ENCODE results near the gene YWHAH. TPM values are rescaled to one million over a fixed set of nuclear protein-coding genes. Genes with fewer than 3 reads are reported as not detected.
"Not testable (repeated sequence)": the region's sequence is repeated elsewhere in the genome, so short reads cannot be mapped to it uniquely, and the experiment has no call there.

YWHAH gene
- total RNA-seq, 2 experiments from 2014 or later = 24.4 to 26.1 TPM

GRCh38 chr22:31980628-31981027 lies 36.3 kb downstream of the YWHAH start:
- Mint-ChIP-seq H3K27ac (no peak overlapping the region), H3K4me3 (no peak overlapping the region), H3K36me3 (ENCODE audit: low read depth) (no peaks in the 10 kb centered on the region), H3K9me3 (no peaks in the 10 kb centered on the region), H3K27me3 (no peaks in the 10 kb centered on the region), H3K4me1 (ENCODE audit: low read depth) (no peaks in the 10 kb centered on the region)
- intact Hi-C loops (cut with DNase I, micrococcal nuclease) = loop anchor here in 1 of 2 experiments (10.0 kb wide), 1 partner anchor 814 kb away; no protein-coding TSS in a partner anchor
- CTCF ChIA-PET = interaction anchor here (1.2 kb wide), 1 partner anchor 10 kb away, joined by 6 read pairs; no protein-coding TSS in a partner anchor
- Histone ChIP-seq H3K36me3 (ENCODE audit: insufficient read depth, low read length) (no peaks in the 10 kb centered on the region), H3K27ac (ENCODE audit: low read depth in 1 of 2, low read length in 2 of 2) (no peak overlapping the region), H3K27me3 (ENCODE audit: control insufficient read depth in 1 of 2, insufficient read depth in 2 of 2, low read length in 2 of 2) (no peaks in the 10 kb centered on the region), H3K9me3 (ENCODE audit: control insufficient read depth in 1 of 2, insufficient read depth in 1 of 2, low read length in 2 of 2) (no peaks in the 10 kb centered on the region), H3K4me1 (ENCODE audit: insufficient read depth, low read length) (no peaks in the 10 kb centered on the region), H3K4me3 (ENCODE audit: low read length) (no peak overlapping the region)
- POLR2A ChIA-PET = interaction anchor here (0.7 kb wide), 1 partner anchor 216 kb away, joined by 3 read pairs; no protein-coding TSS in a partner anchor
- no peak for DNase-seq
- TF ChIP-seq, protein P1, sequence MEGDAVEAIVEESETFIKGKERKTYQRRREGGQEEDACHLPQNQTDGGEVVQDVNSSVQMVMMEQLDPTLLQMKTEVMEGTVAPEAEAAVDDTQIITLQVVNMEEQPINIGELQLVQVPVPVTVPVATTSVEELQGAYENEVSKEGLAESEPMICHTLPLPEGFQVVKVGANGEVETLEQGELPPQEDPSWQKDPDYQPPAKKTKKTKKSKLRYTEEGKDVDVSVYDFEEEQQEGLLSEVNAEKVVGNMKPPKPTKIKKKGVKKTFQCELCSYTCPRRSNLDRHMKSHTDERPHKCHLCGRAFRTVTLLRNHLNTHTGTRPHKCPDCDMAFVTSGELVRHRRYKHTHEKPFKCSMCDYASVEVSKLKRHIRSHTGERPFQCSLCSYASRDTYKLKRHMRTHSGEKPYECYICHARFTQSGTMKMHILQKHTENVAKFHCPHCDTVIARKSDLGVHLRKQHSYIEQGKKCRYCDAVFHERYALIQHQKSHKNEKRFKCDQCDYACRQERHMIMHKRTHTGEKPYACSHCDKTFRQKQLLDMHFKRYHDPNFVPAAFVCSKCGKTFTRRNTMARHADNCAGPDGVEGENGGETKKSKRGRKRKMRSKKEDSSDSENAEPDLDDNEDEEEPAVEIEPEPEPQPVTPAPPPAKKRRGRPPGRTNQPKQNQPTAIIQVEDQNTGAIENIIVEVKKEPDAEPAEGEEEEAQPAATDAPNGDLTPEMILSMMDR (IDR thresholded peaks at IDR 0.05) = no peak
- no peak for ATAC-seq (ENCODE audit: poor library complexity)

DNA sequence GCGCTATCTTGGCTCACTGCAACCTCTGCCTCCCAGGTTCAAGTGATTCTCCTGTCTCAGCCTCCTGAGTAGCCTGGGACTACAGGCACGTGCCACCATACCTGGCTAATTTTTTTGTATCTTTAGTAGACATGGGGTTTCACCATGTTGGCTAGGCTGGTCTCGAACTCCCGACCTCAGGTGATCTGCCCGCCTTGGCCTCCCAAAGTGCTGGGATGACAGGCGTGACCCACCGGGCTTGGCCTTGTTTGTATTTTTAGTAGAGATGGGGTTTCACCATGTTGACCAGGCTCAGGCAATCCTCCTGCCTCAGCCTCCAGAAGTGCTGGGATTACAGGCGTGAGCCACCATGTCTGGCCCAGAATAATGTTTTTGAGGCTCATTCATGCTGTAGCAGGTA lies 37.6 kb downstream of the YWHAH start:
- H3K27me3 Mint-ChIP-seq; H3K27ac ChIP-seq (ENCODE audit: low read depth in 1 of 2, low read length in 2 of 2); H3K36me3 Mint-ChIP-seq (ENCODE audit: low read depth); ATAC-seq (ENCODE audit: poor library complexity); CTCF ChIA-PET; H3K4me3 ChIP-seq (ENCODE audit: low read length); H3K9me3 ChIP-seq (ENCODE audit: control insufficient read depth in 1 of 2, insufficient read depth in 1 of 2, low read length in 2 of 2); POLR2A ChIA-PET; H3K27me3 ChIP-seq (ENCODE audit: control insufficient read depth in 1 of 2, insufficient read depth in 2 of 2, low read length in 2 of 2); DNase-seq; H3K4me1 ChIP-seq (ENCODE audit: insufficient read depth, low read length); H3K27ac Mint-ChIP-seq; H3K4me3 Mint-ChIP-seq; H3K36me3 ChIP-seq (ENCODE audit: insufficient read depth, low read length); H3K9me3 Mint-ChIP-seq; H3K4me1 Mint-ChIP-seq (ENCODE audit: low read depth): not testable (repeated sequence)
- intact Hi-C loops (cut with DNase I, micrococcal nuclease) = loop anchor here in 1 of 2 experiments (10.0 kb wide), 1 partner anchor 813 kb away; no protein-coding TSS in a partner anchor

GRCh38 chr22:31983911-31984656 lies 39.7 kb downstream of the YWHAH start:
- Mint-ChIP-seq H3K9me3 (no peaks in the 10 kb centered on the region), H3K27me3 (peaks cover 12% of the 10 kb centered on the region), H3K27ac (no peak overlapping the region), H3K36me3 (ENCODE audit: low read depth) (no peaks in the 10 kb centered on the region), H3K4me3 (no peak overlapping the region), H3K4me1 (ENCODE audit: low read depth) (no peaks in the 10 kb centered on the region)
- Histone ChIP-seq H3K27ac (ENCODE audit: low read depth in 1 of 2, low read length in 2 of 2) (no peak overlapping the region), H3K4me3 (ENCODE audit: low read length) (no peak overlapping the region), H3K36me3 (ENCODE audit: insufficient read depth, low read length) (no peaks in the 10 kb centered on the region), H3K4me1 (ENCODE audit: insufficient read depth, low read length) (no peaks in the 10 kb centered on the region), H3K9me3 (ENCODE audit: control insufficient read depth in 1 of 2, insufficient read depth in 1 of 2, low read length in 2 of 2) (no peaks in the 10 kb centered on the region), H3K27me3 (ENCODE audit: control insufficient read depth in 1 of 2, insufficient read depth in 2 of 2, low read length in 2 of 2) (no peaks in the 10 kb centered on the region)
- ATAC-seq (ENCODE audit: poor library complexity) (no peak), DNase-seq (no peak)
- TF ChIP-seq, protein P1 (IDR thresholded peaks at IDR 0.05) = no peak
- ChIA-PET CTCF (no interaction called here), POLR2A (no interaction called here)
- intact Hi-C loops (cut with DNase I, micrococcal nuclease) = loop anchor here in 1 of 2 experiments (10.0 kb wide), 1 partner anchor 811 kb away; no protein-coding TSS in a partner anchor

Measured in CD4-positive, alpha-beta T cell (primary cell).